ENCODE measurements around the gene RAB1B. TPM values are rescaled to one million over a fixed set of nuclear protein-coding genes. Genes with fewer than 3 reads are reported as not detected.

The RAB1B gene
- total RNA-seq, 6 donors from 2014 or later = 34.6 to 173 (median 122) TPM

DNA sequence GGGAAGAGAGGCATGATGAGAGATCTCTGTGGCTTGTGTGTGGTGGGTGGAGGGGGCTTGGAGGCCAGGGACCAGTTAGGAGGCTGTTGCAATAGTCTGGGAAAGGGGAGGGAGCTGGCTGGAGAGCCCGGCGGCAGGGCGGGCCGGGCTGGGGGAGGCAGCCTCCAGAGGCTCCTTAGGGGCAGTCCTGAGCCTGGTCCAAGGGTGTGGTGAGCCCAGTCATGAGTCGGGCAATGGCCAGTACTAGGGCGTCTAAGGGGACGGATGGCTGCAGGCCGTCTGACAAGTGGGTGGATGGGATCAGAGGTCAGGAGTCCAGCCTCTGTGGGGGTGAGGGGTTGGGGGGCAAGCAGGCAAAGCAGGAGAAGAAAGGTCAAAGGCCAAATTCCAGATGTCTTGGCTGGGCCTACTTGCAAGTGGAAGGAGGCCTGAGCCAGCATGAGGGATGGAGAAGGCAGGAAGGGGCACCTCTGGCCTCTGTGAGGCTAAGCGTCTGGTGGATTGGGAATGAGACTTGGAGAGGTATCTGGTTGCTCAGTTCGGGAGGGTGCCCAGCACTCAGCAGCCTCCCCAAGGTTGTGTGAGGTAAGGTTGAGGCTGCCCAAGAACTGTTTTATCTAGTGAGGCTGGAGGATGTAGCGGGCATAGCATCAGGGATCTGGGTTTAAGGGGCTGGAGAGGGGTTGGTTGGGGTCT lies 54.4 kb downstream of the RAB1B start:
- H3K27me3 ChIP-seq = no peaks in the 10 kb centered on the region
- 86 to 88% methylated on average over 11 of the region's 11 CpGs for WGBS, 2 donors

GRCh38 chr11:66323684-66324083 lies 55.2 kb downstream of the RAB1B start:
- H3K4me3 ChIP-seq = no peak overlapping the region
- 88 to 94% methylated on average over 1 of the region's 1 CpG for WGBS, 2 donors
- H3K9me3 ChIP-seq = no peaks in the 10 kb centered on the region
- H3K27ac ChIP-seq = no peak overlapping the region
- ATAC-seq (ENCODE audit: low FRiP score in 2 of 2) = no peak
- TF ChIP-seq EP300 (IDR thresholded peaks at IDR 0.05) (no peak), POLR2A (IDR thresholded peaks at IDR 0.05) (no peak), POLR2AphosphoS5 (IDR thresholded peaks at IDR 0.05) (no peak)
- TF ChIP-seq, protein P1, sequence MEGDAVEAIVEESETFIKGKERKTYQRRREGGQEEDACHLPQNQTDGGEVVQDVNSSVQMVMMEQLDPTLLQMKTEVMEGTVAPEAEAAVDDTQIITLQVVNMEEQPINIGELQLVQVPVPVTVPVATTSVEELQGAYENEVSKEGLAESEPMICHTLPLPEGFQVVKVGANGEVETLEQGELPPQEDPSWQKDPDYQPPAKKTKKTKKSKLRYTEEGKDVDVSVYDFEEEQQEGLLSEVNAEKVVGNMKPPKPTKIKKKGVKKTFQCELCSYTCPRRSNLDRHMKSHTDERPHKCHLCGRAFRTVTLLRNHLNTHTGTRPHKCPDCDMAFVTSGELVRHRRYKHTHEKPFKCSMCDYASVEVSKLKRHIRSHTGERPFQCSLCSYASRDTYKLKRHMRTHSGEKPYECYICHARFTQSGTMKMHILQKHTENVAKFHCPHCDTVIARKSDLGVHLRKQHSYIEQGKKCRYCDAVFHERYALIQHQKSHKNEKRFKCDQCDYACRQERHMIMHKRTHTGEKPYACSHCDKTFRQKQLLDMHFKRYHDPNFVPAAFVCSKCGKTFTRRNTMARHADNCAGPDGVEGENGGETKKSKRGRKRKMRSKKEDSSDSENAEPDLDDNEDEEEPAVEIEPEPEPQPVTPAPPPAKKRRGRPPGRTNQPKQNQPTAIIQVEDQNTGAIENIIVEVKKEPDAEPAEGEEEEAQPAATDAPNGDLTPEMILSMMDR (IDR thresholded peaks at IDR 0.05) = no peak
- no peaks in the 10 kb centered on the region for H3K27me3 ChIP-seq
- DNase-seq = no peak
- H3K4me1 ChIP-seq = peaks cover 18 to 27% (median 26%) of the 10 kb centered on the region in 4 donors
- no peaks in the 10 kb centered on the region for H3K36me3 ChIP-seq

More for the DNA sequence above, 54.4 kb downstream of the RAB1B start:
- peak; percentile 48 to 84 for ATAC-seq (ENCODE audit: low FRiP score in 2 of 2)
- H3K27ac ChIP-seq = no peak overlapping the region
- TF ChIP-seq EP300 (IDR thresholded peaks at IDR 0.05) (no peak), POLR2A (IDR thresholded peaks at IDR 0.05) (no peak), POLR2AphosphoS5 (IDR thresholded peaks at IDR 0.05) (no peak)
- TF ChIP-seq, protein P1 (IDR thresholded peaks at IDR 0.05) = no peak
- H3K4me1 ChIP-seq = peaks cover 18 to 27% (median 26%) of the 10 kb centered on the region in 4 donors
- peak in 1 of 2 donors; percentile 78 for DNase-seq
- H3K4me3 ChIP-seq = no peak overlapping the region
- no peaks in the 10 kb centered on the region for H3K36me3 ChIP-seq
- H3K9me3 ChIP-seq = no peaks in the 10 kb centered on the region

DNA sequence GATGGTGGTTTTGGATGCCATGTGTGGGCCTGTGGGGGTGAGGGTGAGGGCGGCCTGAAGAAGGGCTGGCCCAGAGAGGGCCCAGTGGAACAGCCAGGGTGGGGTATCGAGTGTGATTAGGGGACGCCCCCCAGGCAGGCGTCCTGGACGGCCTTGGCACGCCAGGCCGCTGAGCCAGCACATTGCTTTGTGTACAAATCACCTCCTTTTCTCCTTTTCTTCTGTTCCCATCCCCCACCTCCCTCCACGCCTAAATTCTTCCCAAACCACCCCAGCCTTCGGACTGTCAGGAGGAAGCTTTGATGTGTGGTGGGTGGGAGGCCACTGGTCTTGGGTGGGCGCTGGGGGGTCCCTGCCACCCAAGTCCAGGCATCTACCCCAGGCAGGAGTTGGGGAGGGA lies 56.2 kb downstream of the RAB1B start:
- 54 to 81% methylated on average over 6 to 10 of the region's 10 CpGs for WGBS, 2 donors
- H3K4me3 ChIP-seq = no peak overlapping the region
- H3K4me1 ChIP-seq = peaks cover 25 to 32% (median 27%) of the 10 kb centered on the region in 4 donors
- no peaks in the 10 kb centered on the region for H3K36me3 ChIP-seq
- no peak for ATAC-seq (ENCODE audit: low FRiP score in 2 of 2)
- H3K9me3 ChIP-seq = no peaks in the 10 kb centered on the region
- no peaks in the 10 kb centered on the region for H3K27me3 ChIP-seq
- TF ChIP-seq POLR2A (IDR thresholded peaks at IDR 0.05) (no peak), EP300 (IDR thresholded peaks at IDR 0.05) (no peak), POLR2AphosphoS5 (IDR thresholded peaks at IDR 0.05) (no peak)
- TF ChIP-seq, protein P1 (IDR thresholded peaks at IDR 0.05) = no peak
- H3K27ac ChIP-seq = peak overlapping the region in 1 of 4 donors; percentile 30
- DNase-seq = peak in 1 of 2 donors; percentile 77

- DNase-seq (no peak), ATAC-seq (ENCODE audit: low FRiP score in 2 of 2) (no peak)
- H3K27me3 ChIP-seq = no peaks in the 10 kb centered on the region
- no peaks in the 10 kb centered on the region for H3K9me3 ChIP-seq
- TF ChIP-seq POLR2A (IDR thresholded peaks at IDR 0.05) (no peak), EP300 (IDR thresholded peaks at IDR 0.05) (no peak), POLR2AphosphoS5 (IDR thresholded peaks at IDR 0.05) (no peak)
- TF ChIP-seq, protein P1 (IDR thresholded peaks at IDR 0.05) = no peak
- H3K27ac ChIP-seq = peak overlapping the region in 1 of 4 donors; percentile 67
- H3K4me1 ChIP-seq = peaks cover 25 to 32% (median 27%) of the 10 kb centered on the region in 4 donors
- H3K4me3 ChIP-seq = no peak overlapping the region
- H3K36me3 ChIP-seq = no peaks in the 10 kb centered on the region
- WGBS, 2 donors = 71 to 91% methylated on average over 4 to 8 of the region's 8 CpGs
Observed at GRCh38 chr11:66325263-66325671, 56.8 kb downstream of the RAB1B start.
